Measurements from ENCODE around the gene ZNF407.

ZNF407 gene

GRCh38 chr18:75063615-75064512 lies 466.2 kb downstream of the ZNF407 start:
- DNase-seq: no peak

- DNase-seq: no peak
Measured at GRCh38 chr18:75064513-75064905, 466.8 kb downstream of the ZNF407 start.

GRCh38 chr18:75065251-75066000 lies 467.8 kb downstream of the ZNF407 start:
- DNase-seq: no peak

- DNase-seq: no peak
Measured at GRCh38 chr18:75066021-75066880, 468.6 kb downstream of the ZNF407 start.

- no peak for DNase-seq
Measured at GRCh38 chr18:75066936-75067335, 469.3 kb downstream of the ZNF407 start.

- DNase-seq: no peak
Measured at GRCh38 chr18:75067996-75068645, 470.5 kb downstream of the ZNF407 start.

- DNase-seq: no peak
Measured at GRCh38 chr18:75068682-75069435, 471.2 kb downstream of the ZNF407 start.

GRCh38 chr18:75070235-75070624 lies 472.6 kb downstream of the ZNF407 start:
- no peak for DNase-seq

- peak; percentile 87 for DNase-seq
Measured at GRCh38 chr18:75070625-75071483, 473.2 kb downstream of the ZNF407 start.

- no peak for DNase-seq
Measured at GRCh38 chr18:75071484-75071785, 473.8 kb downstream of the ZNF407 start.

- peak; percentile 42 for DNase-seq
Measured at GRCh38 chr18:75071866-75072671, 474.4 kb downstream of the ZNF407 start.

GRCh38 chr18:75072672-75073371 lies 475.2 kb downstream of the ZNF407 start:
- DNase-seq: peak; percentile 56

- DNase-seq: peak; percentile 47
Measured at GRCh38 chr18:75073654-75074053, 476.0 kb downstream of the ZNF407 start.

- peak; percentile 53 for DNase-seq
Measured at GRCh38 chr18:75074196-75075015, 476.7 kb downstream of the ZNF407 start.

GRCh38 chr18:75075016-75075305 lies 477.3 kb downstream of the ZNF407 start:
- no peak for DNase-seq

- DNase-seq: peak; percentile 59
Measured at GRCh38 chr18:75075429-75075841, 477.8 kb downstream of the ZNF407 start.

GRCh38 chr18:75076286-75076685 lies 478.6 kb downstream of the ZNF407 start:
- DNase-seq: peak; percentile 36

GRCh38 chr18:75081486-75081885 lies 483.8 kb downstream of the ZNF407 start:
- DNase-seq: no peak

- peak; percentile 25 for DNase-seq
Measured at GRCh38 chr18:75083131-75083530, 485.5 kb downstream of the ZNF407 start.
